Endothelial cell of umbilical vein (primary cell): ENCODE measurements around the gene MKLN1. TPM values are rescaled to one million over a fixed set of nuclear protein-coding genes. Genes with fewer than 3 reads are reported as not detected.

Experiments
- BruUV-seq: library from RNA; stranded (reverse); fragments of 400-500 nt; replicated peaks from 2 replicates; lab custom pipeline; 2021; lab: Mats Ljungman, UMichigan
- CTCF ChIA-PET: fragments of 300-600, 350-600 bp; sonication (Branson Sonifier 250); formaldehyde crosslinking; loops from one replicate; lab custom pipeline; 2021; ENCODE audit warnings: antibody characterized with exemption, inconsistent platforms; lab: Charles Lee
- POLR2A ChIA-PET: fragments of 300-600, 350-600 bp; sonication (Branson Sonifier 250); formaldehyde crosslinking; loops from one replicate; lab custom pipeline; 2021; ENCODE audit warnings: antibody characterized with exemption, inconsistent platforms; lab: Charles Lee
- DNase-seq: peaks from one replicate; pipeline ENCODE4 v3.0.0-alpha.2; 2011; ENCODE audit warnings: low read depth, low spot score
- FAIRE-seq: peaks from 2 replicates; lab custom pipeline; 2011; peaks lifted over from hg19 to GRCh38; lab: Jason Lieb, UNC
- H2AFZ ChIP-seq: 2 replicates; pipeline ENCODE4 v1.6.0; 2012; ENCODE audit warnings: low read depth, low read length, control low read depth, inconsistent platforms
- H3K27ac ChIP-seq: 2 replicates; pipeline ENCODE4 v1.5.1; 2011; ENCODE audit warnings: low read depth, mild to moderate bottlenecking, control low read depth, low read length, moderate library complexity; ENCODE audit not compliant: insufficient read depth
- H3K27me3 ChIP-seq, 2 experiments: 2 replicates each; pipeline versions ENCODE4 v1.6.0 to v1.6.1; 2011; ENCODE audit warnings: low read length in 2 of 2, mixed read lengths in 1 of 2; ENCODE audit not compliant: control insufficient read depth in 2 of 2, insufficient read depth in 2 of 2
- H3K36me3 ChIP-seq, 2 experiments: 2 replicates in 1 of 2; 3 replicates in 1 of 2; pipeline ENCODE4 v1.5.1; 2011; ENCODE audit warnings: low read length in 2 of 2, mild to moderate bottlenecking in 1 of 2, moderate library complexity in 1 of 2; ENCODE audit not compliant: control insufficient read depth in 2 of 2, insufficient read depth in 2 of 2; ENCODE audit errors: extremely low read depth in 1 of 2
- H3K4me1 ChIP-seq: 3 replicates; pipeline ENCODE4 v1.5.1; 2011; ENCODE audit warnings: mild to moderate bottlenecking, low read length; ENCODE audit not compliant: control insufficient read depth, insufficient read depth; ENCODE audit errors: extremely low read depth
- H3K4me2 ChIP-seq: 2 replicates; pipeline ENCODE4 v1.6.1; 2011; ENCODE audit warnings: low read length, control low read depth, mixed read lengths; ENCODE audit not compliant: insufficient read depth
- H3K4me3 ChIP-seq, 3 experiments: fragments of 200-600 bp in 1 of 3; sonication (generic), shearing (Covaris generic) in 1 of 3; replicated peaks in 1 of 3; 2 replicates each; pipeline ENCODE4 v1.5.1; 2011 to 2016; ENCODE audit warnings: control low read depth in 3 of 3, low read length in 3 of 3, mild to moderate bottlenecking in 2 of 3, inconsistent platforms in 1 of 3, low read depth in 1 of 3, moderate library complexity in 1 of 3; ENCODE audit not compliant: insufficient read depth in 1 of 3
- H3K79me2 ChIP-seq: 2 replicates; pipeline ENCODE4 v1.6.0; 2012; ENCODE audit warnings: low read length, inconsistent platforms; ENCODE audit not compliant: control insufficient read depth, insufficient read depth
- H3K9ac ChIP-seq: replicated peaks from 2 replicates; pipeline ENCODE3; 2011; ENCODE audit warnings: low read length, control low read depth; ENCODE audit not compliant: insufficient read depth; ENCODE audit errors: extremely low read depth
- H3K9me1 ChIP-seq: replicated peaks from 3 replicates; pipeline ENCODE4 v1.6.0; 2011; ENCODE audit warnings: mild to moderate bottlenecking, low read length; ENCODE audit not compliant: control insufficient read depth, insufficient read depth; ENCODE audit errors: extremely low read depth
- H3K9me3 ChIP-seq: replicated peaks from 2 replicates; pipeline ENCODE4 v1.5.1; 2012; ENCODE audit warnings: low read length, inconsistent platforms; ENCODE audit not compliant: control insufficient read depth, insufficient read depth
- H4K20me1 ChIP-seq: replicated peaks from 2 replicates; pipeline ENCODE3; 2011; ENCODE audit warnings: mild to moderate bottlenecking, low read length; ENCODE audit not compliant: control insufficient read depth, insufficient read depth; ENCODE audit errors: extremely low read depth
- EZH2 ChIP-seq: IDR thresholded peaks from 2 replicates; pipeline ENCODE4 v1.6.1; 2012; ENCODE audit warnings: borderline replicate concordance, low read depth, mild to moderate bottlenecking, moderate library complexity, low read length, inconsistent platforms; ENCODE audit not compliant: severe bottlenecking
- FOS ChIP-seq: IDR thresholded peaks from 2 replicates; pipeline ENCODE4 v1.6.1; 2011; ENCODE audit warnings: mild to moderate bottlenecking, low read length, moderate library complexity, borderline replicate concordance; ENCODE audit not compliant: insufficient read depth
- GATA2 ChIP-seq: IDR thresholded peaks from 2 replicates; pipeline ENCODE4 v1.7.0; 2011; ENCODE audit warnings: low read depth, mild to moderate bottlenecking, moderate library complexity, mixed read lengths, low read length; ENCODE audit not compliant: insufficient read length, insufficient read depth
- JUN ChIP-seq: IDR thresholded peaks from 2 replicates; pipeline ENCODE4 v1.6.1; 2011; ENCODE audit warnings: borderline replicate concordance, low read depth; ENCODE audit not compliant: insufficient read length, insufficient read depth
- MYC ChIP-seq: IDR thresholded peaks from one replicate; pipeline ENCODE4 v1.6.1; 2011; ENCODE audit warnings: mild to moderate bottlenecking, low read depth, low read length
- POLR2A ChIP-seq: IDR thresholded peaks from 2 replicates; pipeline ENCODE4 v1.6.1; 2012; ENCODE audit warnings: low read depth, mild to moderate bottlenecking, control low read depth, low read length
- POLR2AphosphoS5 ChIP-seq: IDR thresholded peaks from 2 replicates; pipeline ENCODE4 v1.6.1; 2012; ENCODE audit warnings: low read depth, mild to moderate bottlenecking, control low read depth, low read length, moderate library complexity; ENCODE audit not compliant: insufficient read depth
- dilution Hi-C: fragments of 300-500 bp; cut with MboI; formaldehyde crosslinking; loops from one replicate; pipeline ENCODE4 v1.15.0; 2019; ENCODE audit warnings: low sequenced_read_pairs; ENCODE audit not compliant: extremely low pct_ligation_motif_present
- intact Hi-C: fragments of 100-400 bp; cut with micrococcal nuclease; formaldehyde crosslinking; loops from one replicate; pipeline ENCODE4 v1.10.0; 2022
- polyA plus RNA-seq, 4 experiments: library from polyadenylated mRNA; depleted of rRNA in 3 of 4; stranded (reverse) in 3 of 4; unstranded in 1 of 4; fragments of >200 nt; gene quantifications; 2 replicates each; pipeline versions ENCODE4 v1.2.1 to v1.2.3, GENCODE V29; 2011 to 2012; ENCODE audit warnings: missing spikeins in 1 of 4
- total RNA-seq: library from RNA; stranded (reverse); gene quantifications from 2 replicates; pipeline ENCODE4 v1.2.3, GENCODE V29; 2021
- TF ChIP-seq, protein P1 (sequence below): IDR thresholded peaks from 2 replicates; pipeline ENCODE4 v1.6.1; 2011; ENCODE audit not compliant: insufficient read depth, insufficient read length
- TF ChIP-seq, protein P2 (sequence below), 2 donors: IDR thresholded peaks; 1 replicate in 1 of 2; 2 replicates in 1 of 2; pipeline ENCODE4 v1.5.1; 2011; ENCODE audit warnings: low read length in 2 of 2, mild to moderate bottlenecking in 2 of 2, moderate library complexity in 2 of 2, control low read depth in 1 of 2, inconsistent platforms in 1 of 2, low read depth in 1 of 2; ENCODE audit not compliant: insufficient read depth in 1 of 2; ENCODE audit errors: extremely low read depth in 1 of 2

Gene MKLN1
- total and polyA plus RNA-seq, 2 donors (not counting 3 experiments of a cell fraction or from before 2014, with no cell fraction given) = 12.2 to 32.1 TPM

- DNase-seq = no peak
- no peak overlapping the region for H2AFZ ChIP-seq
- H3K9ac ChIP-seq = no peak overlapping the region
- TF ChIP-seq, protein P1, sequence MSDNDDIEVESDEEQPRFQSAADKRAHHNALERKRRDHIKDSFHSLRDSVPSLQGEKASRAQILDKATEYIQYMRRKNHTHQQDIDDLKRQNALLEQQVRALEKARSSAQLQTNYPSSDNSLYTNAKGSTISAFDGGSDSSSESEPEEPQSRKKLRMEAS = no peak
- TF ChIP-seq, protein P2, sequence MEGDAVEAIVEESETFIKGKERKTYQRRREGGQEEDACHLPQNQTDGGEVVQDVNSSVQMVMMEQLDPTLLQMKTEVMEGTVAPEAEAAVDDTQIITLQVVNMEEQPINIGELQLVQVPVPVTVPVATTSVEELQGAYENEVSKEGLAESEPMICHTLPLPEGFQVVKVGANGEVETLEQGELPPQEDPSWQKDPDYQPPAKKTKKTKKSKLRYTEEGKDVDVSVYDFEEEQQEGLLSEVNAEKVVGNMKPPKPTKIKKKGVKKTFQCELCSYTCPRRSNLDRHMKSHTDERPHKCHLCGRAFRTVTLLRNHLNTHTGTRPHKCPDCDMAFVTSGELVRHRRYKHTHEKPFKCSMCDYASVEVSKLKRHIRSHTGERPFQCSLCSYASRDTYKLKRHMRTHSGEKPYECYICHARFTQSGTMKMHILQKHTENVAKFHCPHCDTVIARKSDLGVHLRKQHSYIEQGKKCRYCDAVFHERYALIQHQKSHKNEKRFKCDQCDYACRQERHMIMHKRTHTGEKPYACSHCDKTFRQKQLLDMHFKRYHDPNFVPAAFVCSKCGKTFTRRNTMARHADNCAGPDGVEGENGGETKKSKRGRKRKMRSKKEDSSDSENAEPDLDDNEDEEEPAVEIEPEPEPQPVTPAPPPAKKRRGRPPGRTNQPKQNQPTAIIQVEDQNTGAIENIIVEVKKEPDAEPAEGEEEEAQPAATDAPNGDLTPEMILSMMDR (IDR thresholded peaks at IDR 0.05; ENCODE audit: extremely low read depth in 1 of 2, insufficient read depth in 1 of 2, low read depth in 1 of 2, low read length in 2 of 2) = no peak
- TF ChIP-seq POLR2A = no peak
- TF ChIP-seq POLR2AphosphoS5 = no peak
- TF ChIP-seq FOS = no peak
- no peak for TF ChIP-seq EZH2
- no peak for TF ChIP-seq GATA2
- TF ChIP-seq MYC = no peak
- TF ChIP-seq JUN = no peak
- peaks cover 1% of the 10 kb centered on the region for H3K4me1 ChIP-seq
- H3K4me3 ChIP-seq = no peak overlapping the region
- no peak overlapping the region for H3K4me2 ChIP-seq
- peaks cover 0 to 3% of the 10 kb centered on the region in 2 experiments for H3K36me3 ChIP-seq
- H3K79me2 ChIP-seq = no peaks in the 10 kb centered on the region
- H3K9me1 ChIP-seq = no peaks in the 10 kb centered on the region
- H3K9me3 ChIP-seq = no peaks in the 10 kb centered on the region
- ChIA-PET CTCF (no interaction called here), POLR2A (no interaction called here)
- no peaks in the 10 kb centered on the region for H3K27me3 ChIP-seq
- FAIRE-seq = no peak
- no peak overlapping the region for H3K27ac ChIP-seq
- no TSS peak for BruUV-seq
- H4K20me1 ChIP-seq = no peaks in the 10 kb centered on the region
- intact Hi-C loops (no loop called here), dilution Hi-C loops (no loop called here)
Measured at GRCh38 chr7:131449373-131449902, 121.8 kb downstream of the MKLN1 start.
